ENCODE measurements around the gene TTPAL.

GRCh38 chr20:44428174-44429016, 47.3 kb upstream of the TTPAL start:
- TF ChIP-seq POLR2A (IDR thresholded peaks at IDR 0.05) (no peak), CTCF (IDR thresholded peaks at IDR 0.05) (no peak)
